ENCODE measurements around the gene IFITM2. TPM values are rescaled to one million over a fixed set of nuclear protein-coding genes. Genes with fewer than 3 reads are reported as not detected.

The IFITM2 gene
- total RNA-seq, 6 experiments from 2014 or later = 157 to 624 (median 390) TPM

GRCh38 chr11:287821-288477 is 19.7 kb upstream of the IFITM2 start:
- Histone ChIP-seq H3K27me3 (no peaks in the 10 kb centered on the region), H3K27ac (peak overlapping the region; percentile 59 to 85 (median 65)), H3K4me1 (no peaks in the 10 kb centered on the region), H3K4me3 (peak overlapping the region; percentile 67 to 68 (median 68)), H3K36me3 (no peaks in the 10 kb centered on the region), H3K9me3 (no peaks in the 10 kb centered on the region)
- TF ChIP-seq CTCF (IDR thresholded peaks at IDR 0.05) = no peak
- TF ChIP-seq POLR2A (IDR thresholded peaks at IDR 0.05) = no peak
- DNase-seq (peak; percentile 28 to 66 (median 55)), ATAC-seq (peak in 3 of 4 donors; percentile 12 to 48 (median 41))
- 62% methylated on average over 2 of the region's 41 CpGs for WGBS (ENCODE audit: insufficient coverage, low coverage, low lambda C conversion rate, missing lambda C conversion rate)
- intact Hi-C loops (cut with DNase I) = no loop called here

GRCh38 chr11:288478-289397 is 18.9 kb upstream of the IFITM2 start, which contains the start of gene PGGHG:
Gene PGGHG, plus strand, starts transcription at chr11:289126. Its CDS starts 691 bp downstream, at chr11:289817.
- TF ChIP-seq CTCF (IDR thresholded peaks at IDR 0.05) = no peak
- peak; percentile 52 for TF ChIP-seq POLR2A (IDR thresholded peaks at IDR 0.05)
- no peaks in the 10 kb centered on the region for H3K9me3 ChIP-seq
- H3K4me3 ChIP-seq = peak within 1 kb of the TSS; percentile 67 to 68 (median 68)
- DNase-seq (peak; percentile 86 to 88 (median 86)), ATAC-seq (peak; percentile 84 to 94 (median 88))
- H3K4me1 ChIP-seq = no peaks in the 10 kb centered on the region
- H3K36me3 ChIP-seq = no peaks in the 10 kb centered on the region
- intact Hi-C loops (cut with DNase I) = no loop called here
- peak within 1 kb of the TSS; percentile 59 to 85 (median 65) for H3K27ac ChIP-seq
- 0% methylated on average over 29 of the region's 112 CpGs for WGBS (ENCODE audit: insufficient coverage, low coverage, low lambda C conversion rate, missing lambda C conversion rate)
- no peaks in the 10 kb centered on the region for H3K27me3 ChIP-seq

GRCh38 chr11:289398-289711 is 18.3 kb upstream of the IFITM2 start:
- ATAC-seq = no peak
- intact Hi-C loops (cut with DNase I) = no loop called here
- 31% methylated on average over 5 of the region's 14 CpGs for WGBS (ENCODE audit: insufficient coverage, low coverage, low lambda C conversion rate, missing lambda C conversion rate)
- TF ChIP-seq CTCF (IDR thresholded peaks at IDR 0.05) (no peak), POLR2A (IDR thresholded peaks at IDR 0.05) (no peak)
- peak overlapping the region; percentile 30 to 68 (median 67) for H3K4me3 ChIP-seq
- no peaks in the 10 kb centered on the region for H3K36me3 ChIP-seq
- H3K9me3 ChIP-seq = no peaks in the 10 kb centered on the region
- peak overlapping the region in 2 of 3 donors; percentile 10 to 65 for H3K27ac ChIP-seq
- H3K4me1 ChIP-seq = no peaks in the 10 kb centered on the region
- no peak for DNase-seq
- no peaks in the 10 kb centered on the region for H3K27me3 ChIP-seq

DNA sequence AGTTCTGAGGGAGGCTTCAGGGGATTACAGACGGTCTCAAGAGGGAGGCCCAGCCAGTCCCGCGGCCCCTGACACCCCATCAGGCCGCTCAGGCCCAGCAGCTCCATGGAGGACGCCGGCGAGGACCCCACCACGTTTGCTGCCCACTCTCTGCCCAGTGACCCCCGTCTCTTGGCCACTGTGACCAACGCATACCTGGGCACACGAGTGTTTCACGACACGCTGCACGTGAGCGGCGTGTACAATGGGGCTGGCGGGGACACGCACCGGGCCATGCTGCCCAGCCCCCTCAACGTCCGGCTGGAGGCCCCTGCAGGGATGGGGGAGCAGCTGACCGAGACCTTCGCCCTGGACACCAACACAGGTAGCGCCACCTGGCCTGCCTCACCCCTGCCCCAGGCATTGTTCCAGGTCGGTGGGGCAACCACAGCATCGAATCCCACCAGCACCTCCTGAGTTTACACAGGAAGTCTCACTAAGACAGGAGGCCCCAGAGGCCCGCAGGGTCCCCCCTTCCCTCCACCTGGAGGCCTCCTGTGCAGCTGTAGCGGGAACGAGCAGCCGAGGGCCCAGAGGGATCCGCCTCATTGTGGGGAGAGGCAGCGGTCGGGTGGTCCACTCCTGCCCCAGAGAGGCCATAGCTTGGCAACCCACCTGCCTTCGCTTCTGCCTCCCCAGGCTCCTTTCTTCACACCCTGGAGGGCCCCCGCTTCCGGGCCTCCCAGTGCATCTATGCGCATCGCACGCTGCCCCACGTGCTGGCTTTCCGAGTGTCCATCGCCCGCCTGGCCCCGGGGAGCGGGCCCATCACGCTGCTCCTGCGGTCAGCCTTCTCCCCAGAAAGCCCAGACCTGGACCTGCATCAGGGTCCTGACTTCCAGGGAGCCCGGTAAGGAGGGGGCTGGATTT is 17.6 kb upstream of the IFITM2 start:
- 82% methylated on average over 5 of the region's 48 CpGs for WGBS (ENCODE audit: insufficient coverage, low coverage, low lambda C conversion rate, missing lambda C conversion rate)
- TF ChIP-seq POLR2A (IDR thresholded peaks at IDR 0.05) (no peak), CTCF (IDR thresholded peaks at IDR 0.05) (no peak)
- Histone ChIP-seq H3K27me3 (no peaks in the 10 kb centered on the region), H3K4me3 (peak overlapping the region; percentile 30 to 68 (median 67)), H3K4me1 (no peaks in the 10 kb centered on the region), H3K9me3 (no peaks in the 10 kb centered on the region), H3K36me3 (no peaks in the 10 kb centered on the region), H3K27ac (no peak overlapping the region)
- intact Hi-C loops (cut with DNase I) = loop anchor here in 1 of 2 donors (5.0 kb wide), 1 partner anchor 77 kb away; the partner anchor contains the start of gene B4GALNT4
- DNase-seq = peak; percentile 22 to 60 (median 56)
- ATAC-seq = no peak

All from right lobe of liver (tissue), 6 donors.